Astrocyte of the hippocampus (primary cell): ENCODE data around the gene TMEM132A.
A peak's percentile ranks its signal among the peaks of the same experiment; 100 is the strongest.

Source experiments
- DNase-seq: peaks from one replicate; pipeline ENCODE4 v3.0.0; 2011; ENCODE audit warnings: low read depth, low spot score

The TMEM132A gene, protein sequence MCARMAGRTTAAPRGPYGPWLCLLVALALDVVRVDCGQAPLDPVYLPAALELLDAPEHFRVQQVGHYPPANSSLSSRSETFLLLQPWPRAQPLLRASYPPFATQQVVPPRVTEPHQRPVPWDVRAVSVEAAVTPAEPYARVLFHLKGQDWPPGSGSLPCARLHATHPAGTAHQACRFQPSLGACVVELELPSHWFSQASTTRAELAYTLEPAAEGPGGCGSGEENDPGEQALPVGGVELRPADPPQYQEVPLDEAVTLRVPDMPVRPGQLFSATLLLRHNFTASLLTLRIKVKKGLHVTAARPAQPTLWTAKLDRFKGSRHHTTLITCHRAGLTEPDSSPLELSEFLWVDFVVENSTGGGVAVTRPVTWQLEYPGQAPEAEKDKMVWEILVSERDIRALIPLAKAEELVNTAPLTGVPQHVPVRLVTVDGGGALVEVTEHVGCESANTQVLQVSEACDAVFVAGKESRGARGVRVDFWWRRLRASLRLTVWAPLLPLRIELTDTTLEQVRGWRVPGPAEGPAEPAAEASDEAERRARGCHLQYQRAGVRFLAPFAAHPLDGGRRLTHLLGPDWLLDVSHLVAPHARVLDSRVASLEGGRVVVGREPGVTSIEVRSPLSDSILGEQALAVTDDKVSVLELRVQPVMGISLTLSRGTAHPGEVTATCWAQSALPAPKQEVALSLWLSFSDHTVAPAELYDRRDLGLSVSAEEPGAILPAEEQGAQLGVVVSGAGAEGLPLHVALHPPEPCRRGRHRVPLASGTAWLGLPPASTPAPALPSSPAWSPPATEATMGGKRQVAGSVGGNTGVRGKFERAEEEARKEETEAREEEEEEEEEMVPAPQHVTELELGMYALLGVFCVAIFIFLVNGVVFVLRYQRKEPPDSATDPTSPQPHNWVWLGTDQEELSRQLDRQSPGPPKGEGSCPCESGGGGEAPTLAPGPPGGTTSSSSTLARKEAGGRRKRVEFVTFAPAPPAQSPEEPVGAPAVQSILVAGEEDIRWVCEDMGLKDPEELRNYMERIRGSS

DNA sequence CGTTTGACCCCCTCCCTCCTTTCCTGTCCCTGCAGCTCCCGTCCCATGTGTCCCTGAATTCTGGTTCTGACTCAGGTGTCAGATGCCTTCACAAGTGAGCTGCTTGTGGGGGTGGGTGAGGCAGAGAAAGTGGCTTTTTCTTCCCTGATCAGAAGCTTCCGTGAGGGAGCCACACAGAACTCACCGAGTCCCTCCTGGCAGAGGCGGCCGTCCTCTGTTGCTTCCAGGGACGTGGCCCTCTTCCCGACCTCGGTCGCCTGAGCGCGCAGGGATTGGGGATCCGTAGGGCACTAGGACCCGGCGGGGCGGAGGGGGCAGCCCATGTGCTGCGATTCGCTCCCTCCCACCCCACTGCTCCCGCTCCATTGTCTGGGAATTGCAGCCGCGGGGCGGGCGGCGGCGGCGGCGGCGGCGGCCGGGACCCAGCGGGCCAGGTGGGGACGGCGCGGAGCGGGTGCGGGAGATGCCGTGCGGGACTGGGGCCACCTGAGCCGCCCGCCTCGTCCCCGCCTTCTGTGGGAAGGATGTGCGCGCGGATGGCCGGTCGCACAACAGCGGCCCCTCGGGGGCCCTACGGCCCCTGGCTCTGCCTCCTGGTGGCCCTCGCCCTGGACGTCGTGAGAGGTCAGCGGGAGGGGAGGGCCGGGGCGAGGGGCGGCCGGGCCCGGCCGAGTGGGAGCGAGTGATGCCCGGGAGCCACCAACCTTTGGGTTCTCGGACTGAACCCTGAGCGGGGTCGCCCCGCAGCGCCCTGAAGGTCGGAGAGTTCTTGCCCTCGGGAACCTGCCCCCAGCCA, at the start of gene TMEM132A:
TMEM132A (plus strand) TSS at position 351 of the 796 bp plus-strand sequence; CDS start at position 525, 174 bp downstream.
- DNase-seq: peak; percentile 89

DNA sequence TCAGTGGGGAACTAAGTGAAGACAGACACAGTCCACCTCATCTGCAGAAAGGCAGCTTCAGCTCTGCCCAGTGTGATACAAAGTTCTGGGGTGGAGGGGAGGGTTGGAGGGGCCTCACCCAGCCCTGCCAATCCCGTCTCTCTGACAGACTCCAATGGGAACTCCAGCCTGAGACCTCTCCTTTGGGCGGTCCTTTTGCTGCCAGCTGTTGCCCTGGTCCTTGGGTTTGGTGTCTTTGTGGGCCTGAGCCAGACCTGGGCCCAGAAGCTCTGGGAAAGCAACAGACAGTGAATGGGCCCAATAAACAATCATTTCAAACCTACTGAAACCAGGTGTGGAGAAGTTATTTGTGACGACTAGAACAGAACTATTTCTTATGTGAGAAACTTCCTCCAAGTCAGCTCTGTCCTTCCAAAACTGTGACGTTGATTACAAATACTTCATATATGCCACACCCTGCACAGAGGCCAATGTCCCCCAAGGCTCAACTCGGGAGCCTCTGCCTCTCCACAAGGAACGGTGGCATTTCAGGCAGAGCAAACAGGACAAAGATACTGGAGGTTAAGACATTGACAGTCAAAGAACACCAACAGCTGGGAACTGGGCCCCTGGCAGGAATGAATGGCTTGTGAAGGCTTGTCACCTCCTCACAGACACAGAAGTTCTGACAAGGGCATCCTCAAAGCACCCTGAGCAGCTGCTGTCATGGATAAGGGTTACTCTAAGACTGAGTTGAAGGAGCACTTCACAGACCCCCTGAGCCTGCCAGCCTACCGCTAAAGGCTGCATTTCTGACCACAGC, 48.7 kb upstream of the TMEM132A start:
- no peak for DNase-seq

DNA sequence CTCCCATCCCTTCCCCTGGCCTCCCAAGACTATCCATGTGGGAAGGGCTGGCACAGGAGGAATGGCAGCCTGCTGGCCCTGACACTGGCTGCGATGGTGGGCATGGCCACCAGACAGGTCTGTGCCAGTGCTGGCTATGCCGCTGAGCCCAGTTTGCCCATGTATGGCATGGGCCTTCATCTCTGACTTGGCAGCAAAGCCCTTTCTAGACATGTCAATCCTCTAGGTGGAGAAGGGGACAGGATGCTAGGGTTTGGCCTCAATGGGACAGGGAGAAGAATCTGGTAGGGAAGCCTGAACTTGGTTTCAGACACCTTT, 48.1 kb upstream of the TMEM132A start:
- no peak for DNase-seq

DNA sequence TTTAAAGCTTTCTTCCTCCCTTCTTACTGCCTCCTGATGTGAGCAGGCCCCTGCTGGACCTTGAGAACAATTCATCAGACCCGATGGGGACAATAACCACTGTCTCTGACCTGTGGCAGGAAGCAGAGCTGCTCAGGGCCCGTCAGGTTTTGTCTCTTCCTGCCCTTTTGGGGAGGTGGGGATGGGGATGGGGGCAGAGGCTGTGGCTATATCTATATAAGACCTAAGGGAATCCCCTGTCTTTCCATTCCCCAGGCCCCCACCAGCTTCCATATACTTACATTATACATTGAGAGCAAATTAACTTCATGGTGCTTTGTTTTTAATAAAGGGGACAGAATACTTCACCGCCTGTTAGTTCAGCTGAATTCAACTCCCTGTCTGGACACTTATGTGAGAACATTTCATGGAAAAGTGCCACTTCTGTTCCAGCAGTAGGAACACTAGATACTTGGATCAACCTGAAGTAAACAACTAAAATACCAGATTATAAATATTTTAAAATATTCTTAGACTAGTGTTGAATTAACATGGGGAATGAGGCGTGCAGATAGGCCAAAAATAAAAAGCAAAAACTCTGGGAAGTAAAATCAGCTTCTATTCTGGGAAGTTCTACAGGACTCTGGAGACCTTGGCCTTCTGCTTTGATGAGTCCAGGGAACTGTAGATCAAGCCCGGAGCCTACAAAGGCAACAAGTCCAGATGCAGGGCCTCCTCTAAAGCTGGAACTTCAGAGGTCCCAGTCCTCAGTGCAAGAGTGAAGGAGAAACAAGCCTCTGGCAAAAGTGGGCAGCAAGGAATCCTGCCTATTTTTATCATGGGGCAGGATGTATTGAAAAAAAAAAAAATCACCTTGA, 45.8 kb upstream of the TMEM132A start:
- DNase-seq: no peak

DNA sequence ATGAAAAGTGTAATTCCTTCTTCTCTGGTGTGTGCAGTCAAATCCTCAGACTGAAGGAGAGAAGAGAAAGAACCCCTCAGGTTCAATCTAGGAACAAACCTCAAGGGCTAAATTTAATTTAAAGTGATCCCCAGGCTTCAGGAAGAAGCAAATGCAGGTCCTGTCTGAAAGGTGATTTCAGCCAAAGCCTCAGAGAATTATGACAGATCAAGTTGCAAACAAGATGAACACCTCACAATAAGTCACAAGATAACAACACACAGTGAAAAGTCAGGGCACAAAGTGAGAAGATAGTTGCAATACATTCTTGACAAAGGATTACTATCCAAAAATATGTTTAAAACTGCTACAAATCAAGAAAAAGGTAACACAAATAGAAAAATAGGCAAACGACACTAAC, 45.2 kb upstream of the TMEM132A start:
- DNase-seq: no peak

DNA sequence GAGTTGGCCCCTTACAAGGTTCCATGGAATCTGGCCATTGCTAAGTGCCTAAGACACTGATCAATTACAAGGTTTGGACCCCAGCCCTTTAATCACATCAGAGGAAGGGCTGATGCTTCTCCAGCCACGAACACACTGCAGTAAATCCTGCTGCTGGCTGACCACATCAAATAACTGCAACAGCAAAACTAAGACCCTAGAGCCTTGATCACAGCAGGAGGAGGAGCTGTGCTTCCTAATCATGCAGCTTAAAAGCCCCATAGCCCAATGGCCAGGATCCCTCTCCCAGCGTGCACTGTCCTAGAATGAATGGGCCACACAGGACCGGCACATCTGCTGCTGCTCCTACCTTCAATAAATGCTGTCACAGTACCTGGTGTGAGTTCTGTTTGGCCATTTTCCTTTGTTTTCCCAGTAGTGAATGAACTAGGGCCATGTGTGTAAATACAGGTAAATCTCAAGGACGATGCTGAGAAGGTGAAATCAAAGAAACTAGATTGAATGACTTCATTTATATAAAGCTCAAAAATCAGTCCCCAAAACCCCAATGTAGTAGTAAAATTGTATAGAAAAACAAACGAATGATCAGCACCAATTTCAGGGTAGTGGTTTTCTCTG, 44.2 kb upstream of the TMEM132A start:
- DNase-seq: no peak

DNA sequence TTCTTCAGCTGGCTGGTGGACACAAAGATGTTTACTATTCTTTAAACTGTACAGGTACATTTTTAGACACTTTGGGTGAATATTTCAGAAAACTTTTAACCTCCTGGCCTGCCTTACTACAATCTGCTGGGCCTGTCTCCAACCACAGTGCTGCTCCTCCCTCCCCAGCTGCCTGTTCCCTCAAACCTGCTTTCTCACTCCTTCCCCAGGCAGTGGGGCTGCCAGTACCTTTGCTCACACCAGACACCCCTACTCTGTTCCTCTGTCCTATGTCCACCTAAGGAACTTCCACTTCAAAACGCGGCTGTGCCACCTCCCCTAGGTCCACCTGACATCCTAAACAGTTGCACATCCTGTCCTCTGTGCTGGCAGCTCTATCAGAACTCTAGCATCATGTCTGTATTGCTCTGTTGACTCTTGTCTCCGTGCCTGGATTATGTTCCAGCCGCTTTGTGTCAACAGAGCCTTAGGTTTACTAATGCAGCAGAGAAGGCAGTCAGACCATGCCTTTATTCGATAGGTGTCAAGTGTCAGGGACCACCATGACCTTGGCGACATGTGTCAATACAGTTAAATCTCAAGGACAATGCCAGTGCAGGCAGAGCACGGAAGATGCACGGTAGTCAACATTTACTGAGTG, 43.5 kb upstream of the TMEM132A start:
- no peak for DNase-seq

DNA sequence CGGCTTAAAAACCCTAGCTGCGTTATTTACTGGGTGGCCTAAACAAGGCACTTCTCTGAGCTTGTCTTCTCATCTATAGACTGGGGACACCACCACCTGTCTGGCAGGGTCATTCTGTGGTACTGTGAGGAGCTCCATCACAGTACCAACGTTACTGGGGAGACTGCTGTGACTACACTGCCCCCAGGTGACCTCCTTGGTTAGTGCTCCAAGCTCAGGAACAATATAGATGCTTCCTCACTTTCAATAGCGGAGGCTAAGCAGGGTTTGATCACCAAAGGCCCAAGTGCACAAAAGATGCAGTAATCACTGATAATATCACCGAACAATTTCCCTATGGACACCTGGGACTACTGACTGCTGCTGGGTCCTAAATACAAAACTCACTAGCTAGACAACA, 36.7 kb upstream of the TMEM132A start:
- DNase-seq: peak; percentile 66

DNA sequence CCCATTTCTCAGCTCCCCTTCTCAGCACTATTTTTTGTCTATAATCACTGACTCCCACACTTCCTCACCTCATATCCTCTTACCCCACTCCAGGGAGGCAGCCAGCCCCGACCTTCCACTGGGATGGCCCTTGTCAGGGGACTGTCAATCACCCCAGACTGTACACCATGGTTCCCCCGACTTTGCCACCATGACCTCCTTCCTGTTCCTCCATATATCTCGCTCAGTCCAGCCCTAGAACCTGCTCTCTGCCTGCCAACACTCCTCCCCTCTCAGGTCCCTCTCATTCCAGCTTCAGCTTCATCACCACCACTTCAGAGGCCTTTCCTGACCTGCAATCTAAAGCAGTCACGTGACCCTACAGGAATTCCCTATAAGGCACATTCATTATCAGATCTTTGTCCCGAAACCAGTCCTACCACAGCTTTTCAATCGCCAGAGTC, 34.4 kb upstream of the TMEM132A start:
- no peak for DNase-seq

DNA sequence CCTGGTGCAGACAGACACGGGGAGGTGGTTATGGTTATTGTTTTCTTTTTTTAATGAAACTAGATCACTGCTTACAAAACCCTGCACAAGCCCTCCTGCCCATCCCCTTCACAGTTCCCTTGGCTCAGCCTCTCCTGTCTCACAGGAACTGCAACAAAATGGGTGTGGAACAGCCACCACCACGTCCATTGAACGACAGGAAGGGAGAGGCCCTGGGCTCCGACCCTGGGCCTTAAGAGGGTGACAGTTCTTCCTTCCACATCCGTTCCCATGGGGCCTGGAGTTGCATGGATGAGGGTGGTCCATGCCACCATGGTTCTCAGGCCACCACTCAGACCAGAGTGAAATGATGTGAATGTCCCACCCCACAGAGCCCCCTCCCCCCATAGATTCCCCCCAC, 33.6 kb upstream of the TMEM132A start:
- no peak for DNase-seq

DNA sequence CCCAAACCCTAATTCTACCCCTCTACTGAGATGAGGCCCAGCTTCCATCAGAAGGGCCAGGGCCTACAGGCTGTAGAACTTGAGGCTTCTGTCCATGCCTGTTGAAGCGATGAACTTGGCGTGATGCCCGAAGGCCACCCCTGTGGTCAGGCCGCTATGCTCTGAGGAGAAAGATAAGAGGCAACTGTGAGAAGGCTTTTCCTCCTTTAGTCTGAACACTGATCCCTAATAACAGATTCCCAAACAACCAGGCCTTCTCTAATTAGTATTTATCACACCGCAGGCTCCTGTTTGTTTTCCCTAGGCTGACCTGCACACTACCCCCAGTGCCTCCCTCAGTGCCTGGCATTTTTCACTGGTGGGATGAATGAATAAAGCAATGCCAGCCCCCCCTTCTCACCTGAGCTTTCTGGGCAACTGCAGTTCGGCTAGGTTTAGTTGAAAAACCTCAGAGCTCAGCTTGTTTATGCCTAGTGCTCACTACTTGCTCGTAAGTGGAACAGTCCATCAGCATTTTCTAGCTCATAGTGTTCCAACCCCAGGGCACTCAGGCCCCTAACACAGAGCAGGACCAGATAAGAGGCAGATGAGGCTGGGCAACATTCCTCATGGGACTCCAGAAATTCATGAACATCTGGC, 33.0 kb upstream of the TMEM132A start:
- peak; percentile 62 for DNase-seq

DNA sequence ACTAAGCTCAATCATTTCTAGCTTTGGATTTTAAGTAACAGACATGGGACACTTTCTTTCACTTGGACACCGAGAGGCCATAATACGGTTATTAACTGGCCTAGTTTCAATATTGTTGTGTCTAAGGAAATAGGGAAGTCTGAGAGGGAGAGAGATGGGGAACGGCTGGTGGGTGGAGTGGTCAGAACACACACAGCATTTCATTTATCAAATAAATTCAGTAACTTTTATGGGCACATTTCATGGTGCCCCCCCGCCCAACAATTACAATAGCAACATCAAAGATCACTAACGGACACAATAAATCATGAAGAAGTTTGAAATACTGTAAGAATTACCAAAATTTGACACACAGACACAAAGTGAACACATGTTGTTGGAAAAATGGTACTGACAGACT, 28.6 kb upstream of the TMEM132A start:
- DNase-seq: no peak

DNA sequence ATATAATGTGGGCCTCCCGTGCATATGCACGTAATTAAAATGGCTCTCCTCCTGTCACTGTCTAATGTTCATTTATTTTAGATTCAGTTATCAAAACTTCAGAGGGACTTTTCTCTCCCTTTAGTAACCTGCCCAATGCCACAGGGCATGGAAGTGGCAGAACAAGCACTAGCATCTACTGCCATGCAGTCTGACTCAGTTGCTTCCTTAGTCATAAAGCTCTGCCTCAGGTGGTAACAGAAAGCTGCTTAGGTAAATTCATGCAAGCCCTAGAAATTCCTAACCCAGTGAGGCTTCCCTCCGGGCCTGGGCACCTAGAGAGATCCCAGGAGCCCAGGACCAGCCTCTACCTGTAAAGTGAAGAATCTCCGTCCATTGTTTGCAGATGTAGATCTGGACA, 26.8 kb upstream of the TMEM132A start:
- DNase-seq: no peak

DNA sequence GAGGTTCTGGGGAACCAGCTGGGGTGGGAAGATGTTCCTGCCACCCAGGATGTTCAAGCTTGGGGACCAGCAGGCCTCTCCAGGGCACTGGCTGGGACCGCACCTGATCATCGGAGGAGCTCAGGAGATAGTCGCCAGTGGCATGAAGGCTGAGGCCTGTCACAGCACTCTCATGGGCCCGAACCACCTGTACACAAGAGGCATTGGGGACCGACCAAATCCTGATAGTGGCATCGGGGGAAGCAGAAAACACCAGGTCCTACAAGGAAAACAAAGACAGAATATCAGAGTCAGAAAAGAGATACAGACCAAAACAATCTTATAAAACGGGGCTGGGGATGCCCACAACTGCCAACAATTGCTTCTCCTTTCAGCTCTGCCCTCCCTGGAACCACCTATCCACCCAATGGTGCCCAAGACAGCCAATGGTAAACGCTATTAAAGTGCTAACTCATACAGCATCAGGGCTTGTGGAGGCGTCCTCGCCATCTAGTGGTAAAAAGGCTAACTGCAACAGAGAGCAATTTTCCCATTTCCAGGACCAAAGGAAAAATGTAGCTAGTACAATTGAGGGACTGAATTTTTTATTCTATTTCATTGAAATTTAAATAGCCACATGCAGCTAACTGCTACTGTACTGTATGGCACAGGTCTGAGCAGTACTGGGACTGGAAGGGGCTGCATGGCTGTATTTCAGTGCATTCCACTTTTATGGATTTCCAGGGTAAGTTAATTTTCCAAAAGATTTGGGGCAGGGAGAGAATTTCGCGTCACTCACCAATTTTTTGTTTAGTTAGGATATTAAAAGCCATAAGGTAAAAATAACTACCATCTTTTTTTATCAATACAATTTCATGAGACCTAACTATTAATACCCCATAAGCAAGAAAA, 25.0 kb upstream of the TMEM132A start:
- peak; percentile 87 for DNase-seq

DNA sequence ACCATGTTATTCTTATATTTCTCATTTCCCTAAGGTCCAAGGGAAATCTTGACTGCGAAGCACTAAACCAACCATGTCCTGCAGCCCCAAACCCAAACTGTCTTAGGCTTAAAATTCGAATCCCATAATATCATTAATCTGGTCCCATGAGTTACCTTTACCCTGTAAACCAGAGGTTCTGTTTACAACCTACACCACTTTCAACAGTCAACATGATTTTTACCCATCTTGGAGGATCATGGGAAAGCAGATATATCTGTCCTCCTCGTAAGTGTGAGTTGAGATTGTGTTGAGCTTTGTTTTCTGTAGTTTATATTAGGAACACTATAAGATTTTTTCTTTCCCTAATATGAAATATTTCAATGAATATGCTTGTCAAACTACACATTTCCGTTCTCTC, 24.3 kb upstream of the TMEM132A start:
- no peak for DNase-seq

DNA sequence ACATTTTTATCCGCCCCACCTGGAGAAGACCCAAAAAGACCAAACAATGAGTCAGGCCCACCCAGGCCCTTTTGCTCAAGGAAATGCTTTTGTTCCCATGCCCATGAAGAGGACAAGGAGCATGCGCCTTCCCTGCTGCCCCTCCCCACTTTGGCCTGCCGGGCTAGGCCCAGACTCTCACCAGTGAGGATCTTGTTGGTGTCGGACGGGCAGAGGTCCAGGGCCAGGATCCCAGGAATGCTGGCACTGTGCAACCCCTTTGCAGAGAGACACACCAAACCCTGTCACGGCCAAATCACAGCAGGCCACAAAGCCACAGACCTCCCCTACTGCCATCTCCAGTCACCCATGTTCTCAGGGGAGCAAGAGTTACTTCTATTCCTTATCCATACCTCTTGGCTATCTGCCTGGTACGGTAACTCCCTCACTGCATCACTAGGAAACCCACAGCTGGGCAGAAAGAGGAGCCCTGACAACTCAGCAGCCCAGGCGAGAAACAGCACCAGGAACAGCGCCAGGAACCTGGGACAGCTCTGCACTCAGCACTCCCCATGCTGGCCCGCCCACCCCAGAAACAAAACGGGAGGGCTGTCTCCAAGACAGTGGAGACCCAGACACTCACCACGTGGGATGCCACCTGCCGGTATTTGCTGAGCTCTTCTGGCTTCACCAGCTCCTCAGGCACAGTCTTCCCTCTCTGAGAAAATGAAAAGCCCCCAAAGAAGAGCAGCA, 23.4 kb upstream of the TMEM132A start:
- DNase-seq: peak; percentile 83

DNA sequence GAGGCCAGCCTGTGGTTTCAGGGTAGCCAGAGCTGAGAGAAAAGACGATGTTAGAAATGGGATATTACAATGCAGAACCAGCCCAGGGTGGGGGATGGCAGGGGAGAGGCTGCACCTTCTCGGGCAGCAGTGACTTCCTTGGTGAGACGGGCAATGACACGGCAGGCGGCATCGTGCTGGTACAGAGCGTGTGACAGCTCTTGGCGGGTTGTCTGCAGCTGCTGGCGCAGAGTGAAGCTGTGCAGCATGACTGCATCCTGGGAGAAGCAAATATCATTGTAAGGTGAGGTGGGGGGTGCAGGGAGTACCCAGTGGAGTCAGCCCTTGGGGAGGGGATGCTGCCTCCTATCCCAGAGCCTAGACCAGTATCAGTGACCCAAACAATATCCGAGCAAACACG, 21.6 kb upstream of the TMEM132A start:
- DNase-seq: no peak
